ENCODE results near the gene CDH4. TPM values are rescaled to one million over a fixed set of nuclear protein-coding genes. Genes with fewer than 3 reads are reported as not detected.

Gene CDH4
- total RNA-seq, 2 experiments from 2014 or later, result 0.11 to 0.18 TPM

DNA sequence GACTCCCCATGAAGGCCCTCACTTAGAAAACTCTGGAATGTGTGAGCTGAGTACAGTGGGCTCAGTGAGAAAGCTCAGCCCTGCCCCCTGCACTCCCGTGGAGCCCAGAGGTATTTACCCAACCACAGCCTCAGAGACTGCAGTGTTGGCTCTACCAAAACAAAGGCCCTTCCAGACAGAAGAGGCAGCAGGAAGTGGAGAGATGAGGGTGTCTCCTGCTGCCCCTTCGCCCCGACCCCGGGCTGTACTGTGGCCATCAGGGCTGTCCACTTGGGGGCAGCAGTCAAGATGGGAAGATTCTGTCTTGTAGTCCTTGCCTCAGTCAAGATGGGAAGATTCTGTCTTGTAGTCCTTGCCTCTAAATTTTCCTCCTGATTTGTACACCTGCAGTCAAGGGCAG is 472.3 kb downstream of the CDH4 start:
- POLR2A ChIA-PET, result no interaction called here
- Mint-ChIP-seq H3K9me3 (no peaks in the 10 kb centered on the region), H3K27ac (no peak overlapping the region), H3K27me3 (no peaks in the 10 kb centered on the region), H3K36me3 (ENCODE audit: low read depth) (no peaks in the 10 kb centered on the region), H3K4me3 (no peak overlapping the region), H3K4me1 (ENCODE audit: low read depth) (peaks cover 8% of the 10 kb centered on the region)
- CTCF ChIA-PET, result no interaction called here
- ATAC-seq (no peak), DNase-seq (no peak)
- TF ChIP-seq, protein P1, sequence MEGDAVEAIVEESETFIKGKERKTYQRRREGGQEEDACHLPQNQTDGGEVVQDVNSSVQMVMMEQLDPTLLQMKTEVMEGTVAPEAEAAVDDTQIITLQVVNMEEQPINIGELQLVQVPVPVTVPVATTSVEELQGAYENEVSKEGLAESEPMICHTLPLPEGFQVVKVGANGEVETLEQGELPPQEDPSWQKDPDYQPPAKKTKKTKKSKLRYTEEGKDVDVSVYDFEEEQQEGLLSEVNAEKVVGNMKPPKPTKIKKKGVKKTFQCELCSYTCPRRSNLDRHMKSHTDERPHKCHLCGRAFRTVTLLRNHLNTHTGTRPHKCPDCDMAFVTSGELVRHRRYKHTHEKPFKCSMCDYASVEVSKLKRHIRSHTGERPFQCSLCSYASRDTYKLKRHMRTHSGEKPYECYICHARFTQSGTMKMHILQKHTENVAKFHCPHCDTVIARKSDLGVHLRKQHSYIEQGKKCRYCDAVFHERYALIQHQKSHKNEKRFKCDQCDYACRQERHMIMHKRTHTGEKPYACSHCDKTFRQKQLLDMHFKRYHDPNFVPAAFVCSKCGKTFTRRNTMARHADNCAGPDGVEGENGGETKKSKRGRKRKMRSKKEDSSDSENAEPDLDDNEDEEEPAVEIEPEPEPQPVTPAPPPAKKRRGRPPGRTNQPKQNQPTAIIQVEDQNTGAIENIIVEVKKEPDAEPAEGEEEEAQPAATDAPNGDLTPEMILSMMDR (IDR thresholded peaks at IDR 0.05), result no peak
- intact Hi-C loops (cut with micrococcal nuclease), result no loop called here

DNA sequence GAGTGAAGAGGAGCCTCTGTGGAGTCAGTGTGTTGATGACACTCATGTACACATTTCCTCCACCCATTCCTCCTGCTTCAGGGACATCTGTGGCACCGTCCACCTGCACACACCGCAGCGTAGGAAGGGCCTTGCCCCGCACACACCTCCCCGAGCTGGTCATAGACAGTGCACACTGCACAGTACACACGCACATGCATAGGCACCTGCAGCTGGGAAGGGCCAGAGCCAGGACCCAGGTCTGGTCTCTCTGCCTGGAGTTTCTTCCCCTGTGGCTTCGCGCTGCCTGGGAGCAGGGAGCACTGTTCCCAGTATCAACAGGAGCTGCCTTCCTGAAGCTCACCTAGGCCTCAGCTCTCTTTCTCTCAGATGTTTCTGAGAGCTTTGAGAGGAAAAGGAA is 473.1 kb downstream of the CDH4 start:
- POLR2A ChIA-PET, result no interaction called here
- Mint-ChIP-seq H3K27ac (no peak overlapping the region), H3K36me3 (ENCODE audit: low read depth) (no peaks in the 10 kb centered on the region), H3K9me3 (no peaks in the 10 kb centered on the region), H3K4me3 (no peak overlapping the region), H3K4me1 (ENCODE audit: low read depth) (peaks cover under 1% of the 10 kb centered on the region), H3K27me3 (no peaks in the 10 kb centered on the region)
- intact Hi-C loops (cut with micrococcal nuclease), result no loop called here
- TF ChIP-seq, protein P1 (IDR thresholded peaks at IDR 0.05), result no peak
- CTCF ChIA-PET, result no interaction called here
- ATAC-seq (no peak), DNase-seq (no peak)

DNA sequence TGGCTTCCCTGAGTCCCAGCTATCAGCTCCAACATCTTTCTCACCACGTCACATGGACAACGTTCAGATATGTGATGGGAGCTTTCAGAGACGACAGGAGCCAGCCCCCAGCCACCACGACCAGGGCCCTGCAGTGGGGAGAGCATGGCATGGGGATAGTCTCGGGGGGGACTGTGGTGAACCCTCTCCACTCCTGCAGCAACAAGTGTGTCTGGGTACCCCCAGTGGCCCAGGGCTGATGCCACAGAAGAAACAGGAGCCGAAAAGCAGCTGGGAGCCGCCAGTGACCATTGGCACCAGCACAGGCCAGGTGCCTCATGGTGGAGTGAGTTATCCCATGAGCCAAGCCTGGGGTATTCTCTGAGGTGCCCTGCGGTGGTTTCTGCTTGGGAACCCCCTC is 473.9 kb downstream of the CDH4 start:
- Mint-ChIP-seq H3K9me3 (no peaks in the 10 kb centered on the region), H3K36me3 (ENCODE audit: low read depth) (no peaks in the 10 kb centered on the region), H3K27ac (no peak overlapping the region), H3K4me3 (no peak overlapping the region), H3K27me3 (no peaks in the 10 kb centered on the region), H3K4me1 (ENCODE audit: low read depth) (no peaks in the 10 kb centered on the region)
- intact Hi-C loops (cut with micrococcal nuclease), result no loop called here
- POLR2A ChIA-PET, result no interaction called here
- CTCF ChIA-PET, result no interaction called here
- DNase-seq (no peak), ATAC-seq (no peak)
- TF ChIP-seq, protein P1 (IDR thresholded peaks at IDR 0.05), result no peak

DNA sequence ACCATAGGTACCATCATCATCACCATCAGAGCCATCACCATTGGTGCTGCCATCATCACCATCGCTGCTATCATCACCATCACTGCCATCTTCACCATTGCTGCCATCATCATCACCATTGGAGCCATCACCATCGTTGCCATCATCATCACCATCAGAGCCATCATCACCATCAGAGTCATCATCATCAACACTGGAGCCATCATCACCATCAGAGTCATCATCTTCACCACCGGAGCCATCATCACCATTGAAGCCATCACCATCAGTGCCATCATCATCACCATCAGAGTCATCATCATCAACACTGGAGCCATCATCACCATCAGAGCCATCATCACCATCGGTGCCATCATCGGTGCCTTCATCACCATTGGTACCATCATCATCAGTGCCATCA is 474.9 kb downstream of the CDH4 start:
- ATAC-seq (no peak), DNase-seq (no peak)
- CTCF ChIA-PET, result no interaction called here
- no peaks in the 10 kb centered on the region for H3K27me3 Mint-ChIP-seq
- no peaks in the 10 kb centered on the region for H3K4me1 Mint-ChIP-seq (ENCODE audit: low read depth)
- intact Hi-C loops (cut with micrococcal nuclease), result no loop called here
- H3K27ac Mint-ChIP-seq, result no peak overlapping the region
- TF ChIP-seq, protein P1 (IDR thresholded peaks at IDR 0.05), result no peak
- H3K36me3 Mint-ChIP-seq (ENCODE audit: low read depth), result no peaks in the 10 kb centered on the region
- POLR2A ChIA-PET, result interaction anchor here (0.5 kb wide), 1 partner anchor 317 kb away, joined by 3 read pairs; no protein-coding TSS in a partner anchor
- no peak overlapping the region for H3K4me3 Mint-ChIP-seq
- H3K9me3 Mint-ChIP-seq, result no peaks in the 10 kb centered on the region

DNA sequence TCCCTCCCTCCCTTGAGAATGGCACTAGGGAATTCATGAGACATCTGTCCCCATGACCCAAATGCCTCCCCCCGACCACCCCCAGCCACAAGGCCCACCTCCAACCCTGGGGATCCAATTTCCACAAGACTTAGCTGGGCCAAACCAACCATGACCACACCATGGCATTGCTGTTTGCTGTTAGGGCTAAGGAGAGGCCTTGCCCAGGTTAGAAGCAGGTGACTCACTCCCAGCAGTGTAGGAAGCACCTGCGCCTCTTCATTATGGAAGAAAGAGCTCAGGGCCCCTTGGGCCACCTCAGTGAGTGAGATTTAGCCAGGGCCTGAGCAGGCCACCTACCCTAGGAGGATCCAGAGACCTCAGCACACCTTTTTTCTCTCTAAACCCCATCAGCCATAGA is 475.7 kb downstream of the CDH4 start:
- no peaks in the 10 kb centered on the region for H3K36me3 Mint-ChIP-seq (ENCODE audit: low read depth)
- no peaks in the 10 kb centered on the region for H3K9me3 Mint-ChIP-seq
- TF ChIP-seq, protein P1 (IDR thresholded peaks at IDR 0.05), result no peak
- POLR2A ChIA-PET, result interaction anchor here (0.5 kb wide), 1 partner anchor 318 kb away, joined by 3 read pairs; no protein-coding TSS in a partner anchor
- CTCF ChIA-PET, result no interaction called here
- H3K4me1 Mint-ChIP-seq (ENCODE audit: low read depth), result no peaks in the 10 kb centered on the region
- H3K27me3 Mint-ChIP-seq, result no peaks in the 10 kb centered on the region
- no peak overlapping the region for H3K27ac Mint-ChIP-seq
- intact Hi-C loops (cut with micrococcal nuclease), result no loop called here
- no peak for ATAC-seq
- no peak for DNase-seq
- no peak overlapping the region for H3K4me3 Mint-ChIP-seq
